ENCODE data around the gene FRAT1.

- no peak for TF ChIP-seq CTCF (IDR thresholded peaks at IDR 0.05; ENCODE audit: low read length)
- TF ChIP-seq EZH2 (IDR thresholded peaks at IDR 0.05; ENCODE audit: borderline replicate concordance, low read length), result no peak
Measured at GRCh38 chr10:97335188-97335619, 16.1 kb downstream of the FRAT1 start.
